PC-3 (cell line): ENCODE results near the gene SLC39A11.
A peak's percentile ranks its signal among the peaks of the same experiment; 100 is the strongest.

Source experiments
- CTCF ChIP-seq: fragments of 300-600 bp; sonication (generic); conservative IDR thresholded peaks from 2 replicates; pipeline ENCODE4 v1.5.1; 2017; ENCODE audit warnings: antibody characterized with exemption, low read depth, mild to moderate bottlenecking, low read length
- EZH2 ChIP-seq: fragments of 300-600 bp; sonication (generic); IDR thresholded peaks from one replicate; pipeline ENCODE4 v1.6.1; 2017; ENCODE audit warnings: antibody characterized with exemption, mild to moderate bottlenecking, low read length; ENCODE audit not compliant: unreplicated experiment
- EZH2phosphoT487 ChIP-seq: fragments of 300-600 bp; sonication (generic); IDR thresholded peaks from 2 replicates; pipeline ENCODE4 v1.6.1; 2018; ENCODE audit warnings: mild to moderate bottlenecking, antibody characterized with exemption, low read length, borderline replicate concordance

- TF ChIP-seq CTCF (peak; percentile 99), EZH2phosphoT487 (no peak), EZH2 (no peak)
Observed at GRCh38 chr17:72725433-72726068, 366.9 kb downstream of the SLC39A11 start.
